Natural killer cell (primary cell): Measurements from ENCODE around the gene USH2A. TPM values are rescaled to one million over a fixed set of nuclear protein-coding genes. Genes with fewer than 3 reads are reported as not detected.

Experiments
- ATAC-seq, 3 donors: fragments of 150-1000 bp in 2 of 3; fragments of 200-7000 bp in 1 of 3; cut with Tn5 transposase; 1 replicate in 1 of 3; 2 replicates in 2 of 3; pipeline ENCODE4 v1.10.0; 2021; ENCODE audit warnings: mild to moderate bottlenecking in 2 of 3, moderate library complexity in 2 of 3
- DNase-seq, 2 donors: peaks; one replicate each; pipeline versions ENCODE4 v3.0.0 to v3.0.0-alpha.2; 2013 to 2021; ENCODE audit warnings: mixed read lengths in 1 of 2
- H3K27ac ChIP-seq: one replicate; pipeline ENCODE4 v1.5.1; 2013; ENCODE audit warnings: mild to moderate bottlenecking, low read length
- H3K27me3 ChIP-seq: one replicate; pipeline ENCODE4 v1.6.1; 2013; ENCODE audit warnings: low read length; ENCODE audit not compliant: control insufficient read depth, insufficient read depth
- H3K36me3 ChIP-seq: one replicate; pipeline ENCODE4 v1.6.1; 2013; ENCODE audit warnings: low read length; ENCODE audit not compliant: control insufficient read depth, insufficient read depth
- H3K4me1 ChIP-seq: one replicate; pipeline ENCODE4 v1.6.1; 2013; ENCODE audit warnings: low read length; ENCODE audit not compliant: control insufficient read depth, insufficient read depth
- H3K4me3 ChIP-seq: one replicate; pipeline ENCODE4 v1.5.1; 2013; ENCODE audit warnings: low read length
- H3K9me3 ChIP-seq: one replicate; pipeline ENCODE4 v1.6.1; 2013; ENCODE audit warnings: low read length; ENCODE audit not compliant: control insufficient read depth, insufficient read depth
- H3K27ac Mint-ChIP-seq, 2 donors: one replicate each; pipeline ENCODE4 v1.8.0; 2022; ENCODE audit warnings: mild to moderate bottlenecking in 2 of 2, mixed read lengths in 2 of 2, moderate library complexity in 1 of 2
- H3K27me3 Mint-ChIP-seq, 2 donors: one replicate each; pipeline ENCODE4 v1.8.0; 2022; ENCODE audit warnings: low read depth in 2 of 2, mixed read lengths in 2 of 2
- H3K36me3 Mint-ChIP-seq: one replicate; pipeline ENCODE4 v1.8.0; 2022; ENCODE audit warnings: mixed read lengths
- H3K4me1 Mint-ChIP-seq, 2 donors: one replicate each; pipeline ENCODE4 v1.8.0; 2022; ENCODE audit warnings: mixed read lengths in 2 of 2
- H3K4me3 Mint-ChIP-seq: one replicate; pipeline ENCODE4 v1.8.0; 2022; ENCODE audit warnings: mild to moderate bottlenecking, moderate library complexity, mixed read lengths
- H3K9me3 Mint-ChIP-seq, 2 donors: one replicate each; pipeline ENCODE4 v1.8.0; 2022; ENCODE audit warnings: mixed read lengths in 2 of 2
- CTCF ChIP-seq: fragments of 200-600 bp; IDR thresholded peaks from one replicate; pipeline ENCODE4 v1.8.0; 2022; ENCODE audit warnings: antibody characterized with exemption
- WGBS: methylation state at CpG from one replicate; pipeline ENCODE4 v1.1.7; 2013; ENCODE audit warnings: missing lambda C conversion rate; ENCODE audit not compliant: insufficient coverage; 5-methylcytosine and 5-hydroxymethylcytosine counted together
- intact Hi-C: fragments of 100-400 bp; cut with micrococcal nuclease; formaldehyde crosslinking; loops from one replicate; pipeline ENCODE4 v1.14.2; 2022
- total RNA-seq, 4 donors: library from RNA; stranded (reverse); fragments of 120-200 nt in 1 of 4; gene quantifications; one replicate each; pipeline versions ENCODE4 v1.2.3 to v1.2.4, GENCODE V29; 2013 to 2022

Gene USH2A
- total RNA-seq, 3 donors from 2014 or later (not counting 1 experiment from before 2014, with no cell fraction given): not detected

GRCh38 chr1:215583185-215583749 lies 840.0 kb downstream of the USH2A start:
- no peaks in the 10 kb centered on the region for H3K27me3 ChIP-seq
- H3K36me3 ChIP-seq: no peaks in the 10 kb centered on the region
- Mint-ChIP-seq H3K27ac (no peak overlapping the region), H3K9me3 (no peaks in the 10 kb centered on the region), H3K4me1 (no peaks in the 10 kb centered on the region), H3K27me3 (no peaks in the 10 kb centered on the region), H3K4me3 (no peak overlapping the region), H3K36me3 (no peaks in the 10 kb centered on the region)
- DNase-seq (no peak), ATAC-seq (no peak)
- H3K4me3 ChIP-seq: no peak overlapping the region
- no peak for TF ChIP-seq CTCF
- no peaks in the 10 kb centered on the region for H3K4me1 ChIP-seq
- no peaks in the 10 kb centered on the region for H3K9me3 ChIP-seq
- 91% methylated on average over 5 of the region's 5 CpGs for WGBS
- intact Hi-C loops: no loop called here
- H3K27ac ChIP-seq: no peak overlapping the region

GRCh38 chr1:215581896-215582295 lies 841.4 kb downstream of the USH2A start:
- 90% methylated on average over 1 of the region's 2 CpGs for WGBS
- no peak overlapping the region for H3K27ac ChIP-seq
- Mint-ChIP-seq H3K36me3 (no peaks in the 10 kb centered on the region), H3K4me1 (no peaks in the 10 kb centered on the region), H3K27me3 (no peaks in the 10 kb centered on the region), H3K9me3 (no peaks in the 10 kb centered on the region), H3K4me3 (no peak overlapping the region), H3K27ac (no peak overlapping the region)
- ATAC-seq (no peak), DNase-seq (no peak)
- no peak overlapping the region for H3K4me3 ChIP-seq
- H3K27me3 ChIP-seq: no peaks in the 10 kb centered on the region
- H3K9me3 ChIP-seq: no peaks in the 10 kb centered on the region
- intact Hi-C loops: no loop called here
- TF ChIP-seq CTCF: no peak
- no peaks in the 10 kb centered on the region for H3K36me3 ChIP-seq
- H3K4me1 ChIP-seq: no peaks in the 10 kb centered on the region
